HS-27A (cell line): ENCODE measurements around the gene ADAMTS2.
"Not testable (repeated sequence)": the region's sequence is repeated elsewhere in the genome, so short reads cannot be mapped to it uniquely, and the experiment has no call there.

Source experiments
- DNase-seq: peaks from one replicate; pipeline ENCODE4 v3.0.0-alpha.2; 2012; ENCODE audit warnings: low read depth, missing footprints

The ADAMTS2 gene

GRCh38 chr5:179325296-179326031 lies 19.8 kb downstream of the ADAMTS2 start:
- no peak for DNase-seq

- no peak for DNase-seq
These were observed 20.4 kb downstream of the ADAMTS2 start for GRCh38 chr5:179324760-179325295.

- not testable (repeated sequence) for DNase-seq
These were observed 20.9 kb downstream of the ADAMTS2 start for GRCh38 chr5:179324316-179324715.

GRCh38 chr5:179323026-179323870 lies 22.0 kb downstream of the ADAMTS2 start:
- DNase-seq: no peak

GRCh38 chr5:179322071-179323025 lies 22.9 kb downstream of the ADAMTS2 start:
- DNase-seq: no peak

- DNase-seq: no peak
These were observed 23.9 kb downstream of the ADAMTS2 start for GRCh38 chr5:179321206-179321987.

GRCh38 chr5:179319741-179320281 lies 25.4 kb downstream of the ADAMTS2 start:
- DNase-seq: no peak

GRCh38 chr5:179319123-179319522 lies 26.1 kb downstream of the ADAMTS2 start:
- no peak for DNase-seq

- DNase-seq: no peak
These were observed 26.9 kb downstream of the ADAMTS2 start for GRCh38 chr5:179318221-179318955.

- no peak for DNase-seq
These were observed 27.6 kb downstream of the ADAMTS2 start for GRCh38 chr5:179317411-179318220.

GRCh38 chr5:179316982-179317381 lies 28.3 kb downstream of the ADAMTS2 start:
- DNase-seq: no peak

GRCh38 chr5:179316111-179316551 lies 29.1 kb downstream of the ADAMTS2 start:
- DNase-seq: no peak

GRCh38 chr5:179315356-179315890 lies 29.8 kb downstream of the ADAMTS2 start:
- no peak for DNase-seq

- DNase-seq: no peak
These were observed 30.5 kb downstream of the ADAMTS2 start for GRCh38 chr5:179314606-179315355.

- DNase-seq: no peak
These were observed 31.3 kb downstream of the ADAMTS2 start for GRCh38 chr5:179313849-179314521.

GRCh38 chr5:179312557-179313235 lies 32.6 kb downstream of the ADAMTS2 start:
- DNase-seq: no peak

GRCh38 chr5:179311581-179311980 lies 33.7 kb downstream of the ADAMTS2 start:
- no peak for DNase-seq
